WTC11 (cell line): ENCODE measurements around the gene DRD4. TPM values are rescaled to one million over a fixed set of nuclear protein-coding genes. Genes with fewer than 3 reads are reported as not detected.

ENCODE experiments used
- ATAC-seq: fragments of 200-7000 bp; cut with Tn5 transposase; 2 replicates; pipeline ENCODE4 v1.10.0; 2021; ENCODE audit warnings: mild to moderate bottlenecking, moderate library complexity
- CTCF ChIA-PET: fragments of 300-600 bp; sonication (Branson Sonifier 250); formaldehyde crosslinking; loops from one replicate; lab custom pipeline; 2021; ENCODE audit warnings: antibody characterized with exemption; lab: Charles Lee
- POLR2A ChIA-PET: fragments of 350-600 bp; sonication (Branson Sonifier 250); formaldehyde crosslinking; loops from one replicate; lab custom pipeline; 2021; ENCODE audit warnings: antibody characterized with exemption; lab: Charles Lee
- DNase-seq: peaks from one replicate; pipeline ENCODE4 v3.0.0; 2021; ENCODE audit warnings: low spot score
- H3K27ac Mint-ChIP-seq: 2 replicates; pipeline ENCODE4 v1.8.0; 2021; ENCODE audit warnings: mixed read lengths
- H3K27me3 Mint-ChIP-seq: 2 replicates; pipeline ENCODE4 v1.8.0; 2021; ENCODE audit warnings: low read depth, mild to moderate bottlenecking, moderate library complexity, mixed read lengths
- H3K36me3 Mint-ChIP-seq: 2 replicates; pipeline ENCODE4 v1.8.0; 2021; ENCODE audit warnings: mixed read lengths
- H3K4me1 Mint-ChIP-seq: 2 replicates; pipeline ENCODE4 v1.8.0; 2022; ENCODE audit warnings: mixed read lengths
- H3K4me3 Mint-ChIP-seq: 2 replicates; pipeline ENCODE4 v1.8.0; 2021; ENCODE audit warnings: mild to moderate bottlenecking, moderate library complexity, mixed read lengths
- H3K9me3 Mint-ChIP-seq: 2 replicates; pipeline ENCODE4 v1.8.0; 2021; ENCODE audit warnings: mixed read lengths
- AFF4 ChIP-seq: sonication (generic); formaldehyde crosslinking; IDR thresholded peaks from 2 replicates; pipeline ENCODE4 v1.8.1; 2023; ENCODE audit warnings: mild to moderate bottlenecking, missing genetic modification reagents, borderline replicate concordance
- ELF4 ChIP-seq: sonication (generic); formaldehyde crosslinking; IDR thresholded peaks from 2 replicates; pipeline ENCODE4 v1.8.1; 2022; ENCODE audit warnings: low read depth, mild to moderate bottlenecking, moderate library complexity, missing genetic modification reagents
- EMX1 ChIP-seq: fragments of 250-450 bp; sonication (Bioruptor Pico); IDR thresholded peaks from 2 replicates; pipeline ENCODE4 v1.8.0; 2021; ENCODE audit warnings: mild to moderate bottlenecking
- JAZF1 ChIP-seq: fragments of 250-450 bp; sonication (Bioruptor Pico); IDR thresholded peaks from 2 replicates; pipeline ENCODE4 v1.9.0; 2021; ENCODE audit warnings: moderate library complexity, mild to moderate bottlenecking, inconsistent platforms
- NFATC4 ChIP-seq: fragments of 250-450 bp; sonication (Bioruptor Pico); IDR thresholded peaks from 2 replicates; pipeline ENCODE4 v1.9.0; 2021; ENCODE audit warnings: mild to moderate bottlenecking
- TCF7 ChIP-seq: sonication (generic); formaldehyde crosslinking; IDR thresholded peaks from 2 replicates; pipeline ENCODE4 v1.8.0; 2022; ENCODE audit warnings: mild to moderate bottlenecking, low read depth, missing genetic modification reagents, moderate library complexity
- ZNF416 ChIP-seq: fragments of 250-450 bp; sonication (Bioruptor Pico); IDR thresholded peaks from 2 replicates; pipeline ENCODE4 v1.9.0; 2021; ENCODE audit warnings: mild to moderate bottlenecking, inconsistent platforms
- ZNF425 ChIP-seq: fragments of 250-450 bp; sonication (Bioruptor Pico); conservative IDR thresholded peaks from 2 replicates; pipeline ENCODE4 v1.9.0; 2021; ENCODE audit warnings: mild to moderate bottlenecking
- ZNF671 ChIP-seq: fragments of 250-450 bp; sonication (Bioruptor Pico); IDR thresholded peaks from 2 replicates; pipeline ENCODE4 v1.8.0; 2021; ENCODE audit warnings: mild to moderate bottlenecking
- total RNA-seq: library from RNA; stranded (reverse); gene quantifications from 3 replicates; pipeline ENCODE4 v1.2.3, GENCODE V29; 2021
- TF ChIP-seq, protein P1 (sequence below): sonication (generic); formaldehyde crosslinking; IDR thresholded peaks from 2 replicates; pipeline ENCODE4 v1.8.0; 2022; ENCODE audit warnings: missing genetic modification reagents
- TF ChIP-seq, protein P2 (sequence below): sonication (generic); formaldehyde crosslinking; IDR thresholded peaks from 2 replicates; pipeline ENCODE4 v1.8.1; 2023; ENCODE audit warnings: mild to moderate bottlenecking, moderate library complexity, missing genetic modification reagents
- TF ChIP-seq, protein P3 (sequence below): sonication (generic); formaldehyde crosslinking; IDR thresholded peaks from 2 replicates; pipeline ENCODE4 v1.8.0; 2023; ENCODE audit warnings: mild to moderate bottlenecking, missing genetic modification reagents
- TF ChIP-seq, protein P4 (sequence below): sonication (generic); formaldehyde crosslinking; IDR thresholded peaks from 2 replicates; pipeline ENCODE4 v1.8.0; 2022; ENCODE audit warnings: mild to moderate bottlenecking, missing genetic modification reagents

The DRD4 gene
- total RNA-seq, 1 experiment from 2014 or later, result 3.7 TPM

GRCh38 chr11:620935-621814 is 15.9 kb upstream of the DRD4 start:
- H3K27me3 Mint-ChIP-seq, result no peaks in the 10 kb centered on the region
- no peak for DNase-seq
- H3K4me1 Mint-ChIP-seq, result no peaks in the 10 kb centered on the region
- H3K9me3 Mint-ChIP-seq, result no peaks in the 10 kb centered on the region
- POLR2A ChIA-PET, result no interaction called here
- TF ChIP-seq, protein P1, sequence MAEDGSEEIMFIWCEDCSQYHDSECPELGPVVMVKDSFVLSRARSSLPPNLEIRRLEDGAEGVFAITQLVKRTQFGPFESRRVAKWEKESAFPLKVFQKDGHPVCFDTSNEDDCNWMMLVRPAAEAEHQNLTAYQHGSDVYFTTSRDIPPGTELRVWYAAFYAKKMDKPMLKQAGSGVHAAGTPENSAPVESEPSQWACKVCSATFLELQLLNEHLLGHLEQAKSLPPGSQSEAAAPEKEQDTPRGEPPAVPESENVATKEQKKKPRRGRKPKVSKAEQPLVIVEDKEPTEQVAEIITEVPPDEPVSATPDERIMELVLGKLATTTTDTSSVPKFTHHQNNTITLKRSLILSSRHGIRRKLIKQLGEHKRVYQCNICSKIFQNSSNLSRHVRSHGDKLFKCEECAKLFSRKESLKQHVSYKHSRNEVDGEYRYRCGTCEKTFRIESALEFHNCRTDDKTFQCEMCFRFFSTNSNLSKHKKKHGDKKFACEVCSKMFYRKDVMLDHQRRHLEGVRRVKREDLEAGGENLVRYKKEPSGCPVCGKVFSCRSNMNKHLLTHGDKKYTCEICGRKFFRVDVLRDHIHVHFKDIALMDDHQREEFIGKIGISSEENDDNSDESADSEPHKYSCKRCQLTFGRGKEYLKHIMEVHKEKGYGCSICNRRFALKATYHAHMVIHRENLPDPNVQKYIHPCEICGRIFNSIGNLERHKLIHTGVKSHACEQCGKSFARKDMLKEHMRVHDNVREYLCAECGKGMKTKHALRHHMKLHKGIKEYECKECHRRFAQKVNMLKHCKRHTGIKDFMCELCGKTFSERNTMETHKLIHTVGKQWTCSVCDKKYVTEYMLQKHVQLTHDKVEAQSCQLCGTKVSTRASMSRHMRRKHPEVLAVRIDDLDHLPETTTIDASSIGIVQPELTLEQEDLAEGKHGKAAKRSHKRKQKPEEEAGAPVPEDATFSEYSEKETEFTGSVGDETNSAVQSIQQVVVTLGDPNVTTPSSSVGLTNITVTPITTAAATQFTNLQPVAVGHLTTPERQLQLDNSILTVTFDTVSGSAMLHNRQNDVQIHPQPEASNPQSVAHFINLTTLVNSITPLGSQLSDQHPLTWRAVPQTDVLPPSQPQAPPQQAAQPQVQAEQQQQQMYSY (CRISPR knock-in tag), result no peak
- TF ChIP-seq, protein P2, sequence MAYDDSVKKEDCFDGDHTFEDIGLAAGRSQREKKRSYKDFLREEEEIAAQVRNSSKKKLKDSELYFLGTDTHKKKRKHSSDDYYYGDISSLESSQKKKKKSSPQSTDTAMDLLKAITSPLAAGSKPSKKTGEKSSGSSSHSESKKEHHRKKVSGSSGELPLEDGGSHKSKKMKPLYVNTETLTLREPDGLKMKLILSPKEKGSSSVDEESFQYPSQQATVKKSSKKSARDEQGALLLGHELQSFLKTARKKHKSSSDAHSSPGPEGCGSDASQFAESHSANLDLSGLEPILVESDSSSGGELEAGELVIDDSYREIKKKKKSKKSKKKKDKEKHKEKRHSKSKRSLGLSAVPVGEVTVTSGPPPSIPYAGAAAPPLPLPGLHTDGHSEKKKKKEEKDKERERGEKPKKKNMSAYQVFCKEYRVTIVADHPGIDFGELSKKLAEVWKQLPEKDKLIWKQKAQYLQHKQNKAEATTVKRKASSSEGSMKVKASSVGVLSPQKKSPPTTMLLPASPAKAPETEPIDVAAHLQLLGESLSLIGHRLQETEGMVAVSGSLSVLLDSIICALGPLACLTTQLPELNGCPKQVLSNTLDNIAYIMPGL (CRISPR knock-in tag), result no peak
- TF ChIP-seq JAZF1 (CRISPR knock-in tag) (no peak), AFF4 (CRISPR knock-in tag) (no peak), TCF7 (CRISPR knock-in tag) (no peak), EMX1 (CRISPR knock-in tag) (no peak), NFATC4 (CRISPR knock-in tag) (no peak), ZNF425 (CRISPR knock-in tag) (no peak), ZNF416 (CRISPR knock-in tag) (no peak), ZNF671 (no peak), ELF4 (no peak)
- TF ChIP-seq, protein P3, sequence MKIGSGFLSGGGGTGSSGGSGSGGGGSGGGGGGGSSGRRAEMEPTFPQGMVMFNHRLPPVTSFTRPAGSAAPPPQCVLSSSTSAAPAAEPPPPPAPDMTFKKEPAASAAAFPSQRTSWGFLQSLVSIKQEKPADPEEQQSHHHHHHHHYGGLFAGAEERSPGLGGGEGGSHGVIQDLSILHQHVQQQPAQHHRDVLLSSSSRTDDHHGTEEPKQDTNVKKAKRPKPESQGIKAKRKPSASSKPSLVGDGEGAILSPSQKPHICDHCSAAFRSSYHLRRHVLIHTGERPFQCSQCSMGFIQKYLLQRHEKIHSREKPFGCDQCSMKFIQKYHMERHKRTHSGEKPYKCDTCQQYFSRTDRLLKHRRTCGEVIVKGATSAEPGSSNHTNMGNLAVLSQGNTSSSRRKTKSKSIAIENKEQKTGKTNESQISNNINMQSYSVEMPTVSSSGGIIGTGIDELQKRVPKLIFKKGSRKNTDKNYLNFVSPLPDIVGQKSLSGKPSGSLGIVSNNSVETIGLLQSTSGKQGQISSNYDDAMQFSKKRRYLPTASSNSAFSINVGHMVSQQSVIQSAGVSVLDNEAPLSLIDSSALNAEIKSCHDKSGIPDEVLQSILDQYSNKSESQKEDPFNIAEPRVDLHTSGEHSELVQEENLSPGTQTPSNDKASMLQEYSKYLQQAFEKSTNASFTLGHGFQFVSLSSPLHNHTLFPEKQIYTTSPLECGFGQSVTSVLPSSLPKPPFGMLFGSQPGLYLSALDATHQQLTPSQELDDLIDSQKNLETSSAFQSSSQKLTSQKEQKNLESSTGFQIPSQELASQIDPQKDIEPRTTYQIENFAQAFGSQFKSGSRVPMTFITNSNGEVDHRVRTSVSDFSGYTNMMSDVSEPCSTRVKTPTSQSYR (CRISPR knock-in tag), result no peak
- TF ChIP-seq, protein P4, sequence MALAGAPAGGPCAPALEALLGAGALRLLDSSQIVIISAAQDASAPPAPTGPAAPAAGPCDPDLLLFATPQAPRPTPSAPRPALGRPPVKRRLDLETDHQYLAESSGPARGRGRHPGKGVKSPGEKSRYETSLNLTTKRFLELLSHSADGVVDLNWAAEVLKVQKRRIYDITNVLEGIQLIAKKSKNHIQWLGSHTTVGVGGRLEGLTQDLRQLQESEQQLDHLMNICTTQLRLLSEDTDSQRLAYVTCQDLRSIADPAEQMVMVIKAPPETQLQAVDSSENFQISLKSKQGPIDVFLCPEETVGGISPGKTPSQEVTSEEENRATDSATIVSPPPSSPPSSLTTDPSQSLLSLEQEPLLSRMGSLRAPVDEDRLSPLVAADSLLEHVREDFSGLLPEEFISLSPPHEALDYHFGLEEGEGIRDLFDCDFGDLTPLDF (CRISPR knock-in tag), result no peak
- TF ChIP-seq, all 79 proteins: peak for 0
- no peak overlapping the region for H3K4me3 Mint-ChIP-seq
- H3K27ac Mint-ChIP-seq, result no peak overlapping the region
- no peaks in the 10 kb centered on the region for H3K36me3 Mint-ChIP-seq
- CTCF ChIA-PET, result interaction anchor here (0.7 kb wide), 1 partner anchor 53 kb away, joined by 3 read pairs; no protein-coding TSS in a partner anchor
- ATAC-seq, result no peak
